Suppressor macrophage treated with lipopolysaccharide for 1 hour (primary cell): ENCODE measurements around the gene PNPO.

Experiments used
- DNase-seq, 3 donors: peaks; one replicate each; pipeline ENCODE4 v3.0.0-alpha.2; 2020 to 2022

PNPO gene

GRCh38 chr17:47941246-47942095 is at the start of gene PNPO:
Gene PNPO (plus strand): TSS chr17:47941571. CDS start chr17:47941676, 105 bp downstream.
- DNase-seq, result peak; percentile 96 to 98 (median 98)

GRCh38 chr17:47894498-47895346 is 46.6 kb upstream of the PNPO start:
- no peak for DNase-seq

GRCh38 chr17:47895347-47895855 is 46.0 kb upstream of the PNPO start:
- peak; percentile 19 to 53 (median 44) for DNase-seq

- peak; percentile 99 to 100 (median 99) for DNase-seq
These were observed 45.3 kb upstream of the PNPO start, which contains the start of gene SP2 for GRCh38 chr17:47895856-47896671. Gene SP2 (plus strand): TSS chr17:47896236. CDS start chr17:47896287, 51 bp downstream.

- DNase-seq, result no peak
These were observed 44.5 kb upstream of the PNPO start for GRCh38 chr17:47896672-47897490.

GRCh38 chr17:47897561-47897960 is 43.8 kb upstream of the PNPO start:
- no peak for DNase-seq

GRCh38 chr17:47898241-47898640 is 43.1 kb upstream of the PNPO start:
- DNase-seq, result peak; percentile 51 to 74 (median 66)

- no peak for DNase-seq
These were observed 41.7 kb upstream of the PNPO start for GRCh38 chr17:47899643-47900042.

GRCh38 chr17:47901423-47901822 is 39.9 kb upstream of the PNPO start:
- no peak for DNase-seq

GRCh38 chr17:47902039-47902744 is 39.2 kb upstream of the PNPO start:
- no peak for DNase-seq

GRCh38 chr17:47905221-47905733 is 36.1 kb upstream of the PNPO start:
- no peak for DNase-seq

GRCh38 chr17:47906443-47906842 is 34.9 kb upstream of the PNPO start:
- DNase-seq, result no peak

- DNase-seq, result peak; percentile 54 to 78 (median 58)
These were observed 33.3 kb upstream of the PNPO start for GRCh38 chr17:47907932-47908562.

- DNase-seq, result no peak
These were observed 28.3 kb upstream of the PNPO start for GRCh38 chr17:47913050-47913449.

GRCh38 chr17:47914306-47914948 is 26.9 kb upstream of the PNPO start:
- no peak for DNase-seq

GRCh38 chr17:47915776-47916398 is 25.5 kb upstream of the PNPO start:
- no peak for DNase-seq

- no peak for DNase-seq
These were observed 24.7 kb upstream of the PNPO start for GRCh38 chr17:47916489-47917208.

GRCh38 chr17:47917581-47917980 is 23.8 kb upstream of the PNPO start:
- no peak for DNase-seq
